MM.1S (cell line): ENCODE measurements around the gene EVA1C.
"Not testable (repeated sequence)": the region's sequence is repeated elsewhere in the genome, so short reads cannot be mapped to it uniquely, and the experiment has no call there.

Experiments used
- DNase-seq: peaks from one replicate; pipeline ENCODE4 v3.0.0-alpha.2; 2015
- H2AFZ ChIP-seq: fragments of 300-600 bp; sonication (generic); 2 replicates; pipeline ENCODE4 v1.6.0; 2016; ENCODE audit warnings: antibody characterized with exemption, low read length
- H3F3A ChIP-seq: fragments of 300-600 bp; sonication (generic); 2 replicates; pipeline ENCODE4 v1.6.1; 2016; ENCODE audit warnings: mild to moderate bottlenecking, antibody characterized with exemption, low read length, moderate library complexity, mixed read lengths; ENCODE audit not compliant: insufficient read depth
- H3K27ac ChIP-seq: fragments of 300-600 bp; sonication (generic); 2 replicates; pipeline ENCODE4 v1.5.1; 2016; ENCODE audit warnings: mild to moderate bottlenecking, low read length
- H3K27me3 ChIP-seq: fragments of 300-600 bp; sonication (generic); replicated peaks from 2 replicates; pipeline ENCODE4 v1.6.0; 2016; ENCODE audit warnings: low read length; ENCODE audit not compliant: insufficient read depth
- H3K36me3 ChIP-seq: fragments of 300-600 bp; sonication (generic); replicated peaks from 2 replicates; pipeline ENCODE4 v1.6.1; 2016; ENCODE audit warnings: mild to moderate bottlenecking, low read length, mixed read lengths; ENCODE audit not compliant: insufficient read depth
- H3K4me1 ChIP-seq: fragments of 300-600 bp; sonication (generic); 2 replicates; pipeline ENCODE4 v1.6.1; 2016; ENCODE audit warnings: low read length, mixed read lengths
- H3K4me2 ChIP-seq: fragments of 300-600 bp; sonication (generic); 2 replicates; pipeline ENCODE4 v1.6.0; 2016; ENCODE audit warnings: low read depth, low read length
- H3K4me3 ChIP-seq: fragments of 300-600 bp; sonication (generic); 2 replicates; pipeline ENCODE4 v1.5.1; 2016; ENCODE audit warnings: low read length, mixed read lengths
- H3K79me2 ChIP-seq: fragments of 300-600 bp; sonication (generic); 2 replicates; pipeline ENCODE4 v1.6.1; 2016; ENCODE audit warnings: mixed run types, low read length, mixed read lengths
- H3K9ac ChIP-seq: fragments of 300-600 bp; sonication (generic); 2 replicates; pipeline ENCODE4 v1.6.1; 2016; ENCODE audit warnings: low read length, mixed read lengths
- H3K9me2 ChIP-seq: fragments of 300-600 bp; sonication (generic); replicated peaks from 2 replicates; pipeline ENCODE4 v1.6.1; 2016; ENCODE audit warnings: mild to moderate bottlenecking, low read length, mixed read lengths; ENCODE audit not compliant: insufficient read depth
- H3K9me3 ChIP-seq: fragments of 300-600 bp; sonication (generic); replicated peaks from 2 replicates; pipeline ENCODE4 v1.6.1; 2016; ENCODE audit warnings: mild to moderate bottlenecking, low read length, mixed read lengths; ENCODE audit not compliant: insufficient read depth
- H4K20me1 ChIP-seq: fragments of 300-600 bp; sonication (generic); 2 replicates; pipeline ENCODE4 v1.6.1; 2016; ENCODE audit warnings: mild to moderate bottlenecking, low read length, moderate library complexity, mixed read lengths; ENCODE audit not compliant: insufficient read depth
- CTCF ChIP-seq: fragments of 300-600 bp; sonication (generic); IDR thresholded peaks from 2 replicates; pipeline ENCODE4 v1.5.1; 2016; ENCODE audit warnings: antibody characterized with exemption, low read length, mixed read lengths
- EZH2 ChIP-seq: fragments of 300-600 bp; sonication (generic); optimal IDR thresholded peaks from 2 replicates; pipeline ENCODE3; 2017; ENCODE audit warnings: low read depth, mild to moderate bottlenecking, antibody characterized with exemption, low read length, mixed read lengths
- EZH2phosphoT487 ChIP-seq: fragments of 300-600 bp; sonication (generic); IDR thresholded peaks from 2 replicates; pipeline ENCODE4 v1.6.1; 2018; ENCODE audit warnings: antibody characterized with exemption, low read length

EVA1C gene

DNA sequence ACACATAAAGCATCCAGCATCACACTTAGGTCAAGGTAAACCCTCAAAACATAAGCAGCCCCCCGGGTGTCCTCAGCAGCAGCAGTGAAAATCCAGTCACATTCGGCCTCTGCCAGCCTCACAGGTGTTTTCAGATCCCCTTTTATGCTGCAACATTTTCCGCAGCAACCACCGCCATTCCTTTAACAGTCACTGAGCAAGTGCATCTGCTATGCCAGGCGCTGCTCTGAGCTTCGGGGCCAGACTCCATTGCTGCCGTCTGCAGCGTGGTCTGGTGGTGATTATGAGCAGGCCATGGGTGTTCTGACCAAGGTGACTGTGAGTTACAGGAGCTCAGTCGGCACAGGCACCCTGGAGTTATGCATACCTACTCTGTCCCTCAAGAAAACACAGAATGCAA, 24.2 kb upstream of the EVA1C start:
- Histone ChIP-seq H3K27ac (no peak overlapping the region), H3K36me3 (peaks cover 9% of the 10 kb centered on the region; the same call in 1 of the 2 replicates), H3K4me1 (0 out of 2 replicates have a peak, but pooled peaks cover 6% of the 10 kb centered on the region)

DNA sequence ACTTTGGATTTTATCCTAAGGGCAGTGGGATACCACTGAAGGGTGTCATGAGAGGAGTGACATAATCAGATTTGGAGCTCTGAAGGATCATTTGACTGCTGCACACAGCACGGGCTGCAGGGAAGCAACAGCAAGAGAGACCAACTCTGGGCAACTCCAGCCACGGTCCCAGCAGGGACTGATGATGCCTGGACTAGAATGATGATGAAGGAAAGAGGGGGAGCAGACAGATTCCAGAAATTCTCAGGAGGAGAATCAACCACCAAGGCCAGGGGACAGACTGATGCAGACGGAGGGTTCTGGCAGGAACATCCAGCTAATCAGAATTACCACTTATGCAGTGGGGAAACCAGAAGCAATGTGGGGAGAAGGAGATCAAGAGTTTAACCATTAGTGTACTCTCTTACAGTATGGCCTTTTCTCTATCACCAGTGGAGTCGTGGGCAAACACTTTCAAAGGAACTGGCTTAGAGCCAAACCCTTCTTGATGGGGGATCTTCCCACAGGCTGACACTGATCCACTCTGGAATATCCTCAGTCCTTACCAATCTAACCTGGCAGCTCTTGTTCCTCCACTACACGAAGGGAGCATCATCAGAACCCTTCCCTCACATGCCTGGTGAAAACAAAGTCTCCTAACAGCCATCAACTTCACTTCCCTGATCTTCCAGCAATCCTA, 23.0 kb upstream of the EVA1C start:
- Histone ChIP-seq H3K36me3 (0 out of 2 replicates have a peak, but pooled peaks cover 3% of the 10 kb centered on the region), H3K27ac (no peak overlapping the region), H4K20me1 (peaks cover 42% of the 10 kb centered on the region), H3F3A (peaks cover 14% of the 10 kb centered on the region), H3K4me2 (no peak overlapping the region), H3K4me3 (no peak overlapping the region), H3K4me1 (peaks cover 14% of the 10 kb centered on the region), H3K79me2 (peaks cover 75% of the 10 kb centered on the region), H3K9me2 (no peaks in the 10 kb centered on the region), H2AFZ (no peak overlapping the region), H3K9me3 (no peaks in the 10 kb centered on the region), H3K27me3 (no peaks in the 10 kb centered on the region), H3K9ac (no peak overlapping the region)
- TF ChIP-seq EZH2 (no peak), EZH2phosphoT487 (no peak), CTCF (no peak)
- DNase-seq, result no peak

More for the DNA sequence above, 24.2 kb upstream of the EVA1C start:
- H3K79me2 ChIP-seq, result peaks cover 87% of the 10 kb centered on the region
- no peaks in the 10 kb centered on the region for H3K9me2 ChIP-seq
- no peak overlapping the region for H2AFZ ChIP-seq
- no peaks in the 10 kb centered on the region for H3K9me3 ChIP-seq
- TF ChIP-seq EZH2, result no peak
- no peak for TF ChIP-seq EZH2phosphoT487
- no peak for TF ChIP-seq CTCF
- H3K4me3 ChIP-seq, result no peak overlapping the region
- H4K20me1 ChIP-seq, result peaks cover 42% of the 10 kb centered on the region
- no peak overlapping the region for H3K4me2 ChIP-seq
- H3K9ac ChIP-seq, result no peak overlapping the region
- no peaks in the 10 kb centered on the region for H3K27me3 ChIP-seq
- no peak for DNase-seq
- peaks cover 3% of the 10 kb centered on the region for H3F3A ChIP-seq

GRCh38 chr21:32390537-32391224, 21.8 kb upstream of the EVA1C start:
- not testable (repeated sequence) for H3K27me3 ChIP-seq, H3K27ac ChIP-seq, H3K36me3 ChIP-seq, H3K4me3 ChIP-seq, H3K4me2 ChIP-seq, H3K9me3 ChIP-seq, DNase-seq, H3K9ac ChIP-seq, H3K9me2 ChIP-seq, H2AFZ ChIP-seq
- Histone ChIP-seq H3K79me2 (peaks cover 65% of the 10 kb centered on the region), H3K4me1 (peaks cover 14% of the 10 kb centered on the region), H3F3A (peaks cover 14% of the 10 kb centered on the region), H4K20me1 (peaks cover 42% of the 10 kb centered on the region)

DNA sequence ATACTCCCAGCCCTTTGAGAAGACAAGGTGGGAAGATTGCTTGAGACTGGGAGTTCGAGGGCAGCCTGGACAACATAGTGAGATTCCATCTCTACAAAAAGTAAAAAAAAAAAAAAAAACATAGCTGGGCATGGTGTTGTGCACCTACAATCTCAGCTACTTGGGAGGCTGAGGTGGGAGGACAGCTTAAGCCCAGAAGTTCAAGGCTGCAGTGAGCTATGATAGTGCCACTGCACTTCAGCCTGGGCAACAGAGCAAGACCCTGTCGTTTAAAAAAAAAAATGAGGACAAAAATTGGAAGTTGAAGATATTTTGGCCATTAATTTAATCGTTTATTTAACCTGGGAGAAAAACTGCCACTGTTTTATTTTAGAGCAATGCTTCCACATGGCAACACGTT, 20.8 kb upstream of the EVA1C start:
- no peak for TF ChIP-seq EZH2phosphoT487
- Histone ChIP-seq H3K27me3 (no peaks in the 10 kb centered on the region), H3K9ac (peak overlapping the region; percentile 77), H3K9me3 (no peaks in the 10 kb centered on the region), H3K4me2 (peak overlapping the region; percentile 66), H3K79me2 (peaks cover 54% of the 10 kb centered on the region), H3K27ac (no peak overlapping the region), H3K4me3 (peak overlapping the region; percentile 94), H4K20me1 (peaks cover 34% of the 10 kb centered on the region), H3K4me1 (peaks cover 14% of the 10 kb centered on the region), H3F3A (peaks cover 14% of the 10 kb centered on the region), H3K9me2 (no peaks in the 10 kb centered on the region), H2AFZ (no peak overlapping the region), H3K36me3 (0 out of 2 replicates have a peak, but pooled peaks cover 3% of the 10 kb centered on the region)
- no peak for DNase-seq
